Astrocyte (in vitro differentiated cells and primary cell): ENCODE data around the gene RABGAP1L. TPM values are rescaled to one million over a fixed set of nuclear protein-coding genes. Genes with fewer than 3 reads are reported as not detected.

Experiments used
- DNase-seq: peaks from one replicate; pipeline ENCODE4 v3.0.0-alpha.2; 2010; ENCODE audit warnings: low read depth
- FAIRE-seq: peaks from 2 replicates; lab custom pipeline; 2011; peaks lifted over from hg19 to GRCh38; lab: Jason Lieb, UNC
- H2AFZ ChIP-seq: 2 replicates; pipeline ENCODE4 v1.6.0; 2012; ENCODE audit warnings: low read depth, low read length, inconsistent platforms
- H3K27ac ChIP-seq: 2 replicates; pipeline ENCODE4 v1.5.1; 2011; ENCODE audit warnings: low read depth, low read length, inconsistent platforms
- H3K27me3 ChIP-seq: 2 replicates; pipeline ENCODE4 v1.6.0; 2011; ENCODE audit warnings: low read length, inconsistent platforms; ENCODE audit not compliant: insufficient read depth
- H3K36me3 ChIP-seq: 2 replicates; pipeline ENCODE4 v1.5.1; 2011; ENCODE audit warnings: low read length, inconsistent platforms; ENCODE audit not compliant: insufficient read depth
- H3K4me1 ChIP-seq: 2 replicates; pipeline ENCODE4 v1.5.1; 2011; ENCODE audit warnings: low read length, inconsistent platforms; ENCODE audit not compliant: insufficient read depth
- H3K4me2 ChIP-seq: 2 replicates; pipeline ENCODE4 v1.6.0; 2012; ENCODE audit warnings: low read length, inconsistent platforms
- H3K4me3 ChIP-seq: 2 replicates; pipeline ENCODE4 v1.5.1; 2011; ENCODE audit warnings: low read depth, mild to moderate bottlenecking, low read length, inconsistent platforms; ENCODE audit not compliant: insufficient read depth
- H3K79me2 ChIP-seq: 2 replicates; pipeline ENCODE4 v1.6.0; 2012; ENCODE audit warnings: mild to moderate bottlenecking, low read length, inconsistent platforms; ENCODE audit not compliant: insufficient read depth
- H3K9ac ChIP-seq: 2 replicates; pipeline ENCODE4 v1.6.0; 2012; ENCODE audit warnings: mild to moderate bottlenecking, low read length, inconsistent platforms
- H3K9me3 ChIP-seq: 2 replicates; pipeline ENCODE4 v1.5.1; 2012; ENCODE audit warnings: low read depth, mild to moderate bottlenecking, low read length, inconsistent platforms; ENCODE audit not compliant: insufficient read depth
- H4K20me1 ChIP-seq: 2 replicates; pipeline ENCODE4 v1.6.0; 2012; ENCODE audit warnings: low read length, inconsistent platforms; ENCODE audit not compliant: insufficient read depth
- H3K27ac Mint-ChIP-seq: one replicate; pipeline ENCODE4 v1.8.0; 2021; ENCODE audit warnings: mild to moderate bottlenecking, mixed read lengths; ENCODE audit not compliant: unreplicated experiment
- H3K27me3 Mint-ChIP-seq: one replicate; pipeline ENCODE4 v1.8.0; 2021; ENCODE audit warnings: low read depth, mixed read lengths; ENCODE audit not compliant: unreplicated experiment
- H3K36me3 Mint-ChIP-seq: one replicate; pipeline ENCODE4 v1.8.0; 2021; ENCODE audit warnings: low read depth, mixed read lengths; ENCODE audit not compliant: unreplicated experiment
- H3K4me1 Mint-ChIP-seq: one replicate; pipeline ENCODE4 v1.8.0; 2021; ENCODE audit warnings: low read depth, mixed read lengths; ENCODE audit not compliant: unreplicated experiment
- H3K4me3 Mint-ChIP-seq: one replicate; pipeline ENCODE4 v1.8.0; 2021; ENCODE audit warnings: mild to moderate bottlenecking, moderate library complexity, mixed read lengths; ENCODE audit not compliant: unreplicated experiment
- H3K9me3 Mint-ChIP-seq: one replicate; pipeline ENCODE4 v1.8.0; 2021; ENCODE audit warnings: mild to moderate bottlenecking, mixed read lengths; ENCODE audit not compliant: unreplicated experiment
- EZH2 ChIP-seq: IDR thresholded peaks from 2 replicates; pipeline ENCODE4 v1.6.1; 2012; ENCODE audit warnings: mild to moderate bottlenecking, low read length, inconsistent platforms; ENCODE audit not compliant: insufficient read depth
- total RNA-seq: library from RNA; stranded (reverse); gene quantifications from 2 replicates; pipeline ENCODE4 v1.2.1, GENCODE V29; 2021
- TF ChIP-seq, protein P1 (sequence below): IDR thresholded peaks from 2 replicates; pipeline ENCODE4 v1.5.1; 2011; ENCODE audit warnings: low read depth, mild to moderate bottlenecking, inconsistent platforms, low read length, moderate library complexity; ENCODE audit not compliant: insufficient read depth

The RABGAP1L gene
- total RNA-seq, 1 donor from 2014 or later, result 40.2 TPM

DNA sequence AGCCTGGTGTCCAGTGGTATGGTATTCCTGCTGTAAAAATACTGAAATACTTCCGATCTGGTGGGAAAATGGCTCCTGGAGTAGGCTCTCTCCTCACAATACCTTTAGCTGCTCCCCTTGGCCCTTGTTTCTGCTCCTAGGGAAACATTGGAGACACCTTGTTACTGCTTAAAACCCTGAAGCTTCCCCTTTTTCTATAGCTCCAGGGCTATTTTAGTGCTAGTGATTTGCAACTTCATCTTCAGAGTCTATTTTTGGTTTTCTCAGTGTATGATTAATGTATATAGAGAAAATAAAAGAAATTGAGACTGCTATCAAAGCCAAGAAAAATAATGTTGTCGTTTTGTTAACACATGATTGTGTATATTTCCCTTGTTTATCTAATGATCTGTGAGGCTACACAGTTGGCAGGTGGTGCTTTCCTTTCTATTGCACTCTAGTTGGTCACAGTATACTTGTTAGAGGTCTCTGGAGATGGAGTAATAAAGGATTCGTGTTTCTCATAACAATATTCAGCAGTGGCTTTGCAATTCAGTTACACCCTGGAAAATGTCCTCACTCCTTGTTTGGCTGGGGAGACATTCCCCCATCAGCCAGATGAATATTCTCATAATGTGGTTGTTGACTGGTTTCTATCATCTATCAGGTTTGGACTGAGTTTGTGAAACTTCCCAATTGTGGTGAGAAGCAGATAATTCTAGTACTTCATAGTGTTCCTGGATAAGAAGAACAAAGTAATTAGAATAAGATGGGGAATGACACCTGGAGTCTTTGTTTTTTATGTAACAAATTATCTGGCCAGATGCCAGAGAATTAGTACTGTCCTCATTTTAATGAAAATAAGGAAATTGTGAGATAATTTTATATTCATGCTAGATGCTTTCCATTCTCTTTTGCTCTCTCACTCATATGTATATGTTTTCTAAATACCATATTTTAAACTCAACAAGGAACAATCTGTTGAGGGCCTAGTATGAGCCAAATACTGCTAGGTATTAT lies 795.6 kb downstream of the RABGAP1L start:
- no peak overlapping the region for H3K4me3 ChIP-seq
- no peak for TF ChIP-seq EZH2
- TF ChIP-seq, protein P1, sequence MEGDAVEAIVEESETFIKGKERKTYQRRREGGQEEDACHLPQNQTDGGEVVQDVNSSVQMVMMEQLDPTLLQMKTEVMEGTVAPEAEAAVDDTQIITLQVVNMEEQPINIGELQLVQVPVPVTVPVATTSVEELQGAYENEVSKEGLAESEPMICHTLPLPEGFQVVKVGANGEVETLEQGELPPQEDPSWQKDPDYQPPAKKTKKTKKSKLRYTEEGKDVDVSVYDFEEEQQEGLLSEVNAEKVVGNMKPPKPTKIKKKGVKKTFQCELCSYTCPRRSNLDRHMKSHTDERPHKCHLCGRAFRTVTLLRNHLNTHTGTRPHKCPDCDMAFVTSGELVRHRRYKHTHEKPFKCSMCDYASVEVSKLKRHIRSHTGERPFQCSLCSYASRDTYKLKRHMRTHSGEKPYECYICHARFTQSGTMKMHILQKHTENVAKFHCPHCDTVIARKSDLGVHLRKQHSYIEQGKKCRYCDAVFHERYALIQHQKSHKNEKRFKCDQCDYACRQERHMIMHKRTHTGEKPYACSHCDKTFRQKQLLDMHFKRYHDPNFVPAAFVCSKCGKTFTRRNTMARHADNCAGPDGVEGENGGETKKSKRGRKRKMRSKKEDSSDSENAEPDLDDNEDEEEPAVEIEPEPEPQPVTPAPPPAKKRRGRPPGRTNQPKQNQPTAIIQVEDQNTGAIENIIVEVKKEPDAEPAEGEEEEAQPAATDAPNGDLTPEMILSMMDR, result no peak
- Mint-ChIP-seq H3K9me3 (no peaks in the 10 kb centered on the region), H3K4me3 (no peak overlapping the region), H3K27ac (no peak overlapping the region), H3K27me3 (no peaks in the 10 kb centered on the region), H3K36me3 (no peaks in the 10 kb centered on the region), H3K4me1 (no peaks in the 10 kb centered on the region)
- no peak overlapping the region for H3K27ac ChIP-seq
- no peak overlapping the region for H2AFZ ChIP-seq
- H3K36me3 ChIP-seq, result no peaks in the 10 kb centered on the region
- H3K4me2 ChIP-seq, result no peak overlapping the region
- no peaks in the 10 kb centered on the region for H3K9me3 ChIP-seq
- FAIRE-seq, result no peak
- no peak overlapping the region for H3K9ac ChIP-seq
- no peaks in the 10 kb centered on the region for H3K79me2 ChIP-seq
- no peak for DNase-seq
- H3K4me1 ChIP-seq, result no peaks in the 10 kb centered on the region
- H4K20me1 ChIP-seq, result no peaks in the 10 kb centered on the region
- peaks cover 6% of the 10 kb centered on the region for H3K27me3 ChIP-seq

DNA sequence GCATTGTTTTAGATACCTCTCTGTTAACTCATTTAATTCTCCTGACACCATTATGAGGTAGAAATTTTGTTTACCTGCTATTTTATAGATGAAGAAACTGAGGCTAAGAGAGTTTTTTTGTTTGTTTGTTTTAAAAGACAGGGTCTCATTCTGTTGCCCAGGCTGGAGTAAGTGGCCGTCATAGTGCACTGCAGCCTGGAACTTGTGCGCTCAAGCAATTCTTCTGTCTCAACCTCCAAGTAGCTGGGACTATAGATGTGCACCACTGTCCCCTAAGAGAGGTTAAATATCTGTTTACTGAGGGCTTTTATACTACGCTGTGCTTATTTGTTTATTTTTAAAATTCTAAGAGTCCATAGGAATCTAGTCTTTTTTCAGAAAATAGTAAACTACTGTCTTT lies 796.8 kb downstream of the RABGAP1L start:
- H4K20me1 ChIP-seq, result no peaks in the 10 kb centered on the region
- no peaks in the 10 kb centered on the region for H3K79me2 ChIP-seq
- no peak overlapping the region for H2AFZ ChIP-seq
- no peak overlapping the region for H3K27ac Mint-ChIP-seq
- H3K4me3 ChIP-seq, result no peak overlapping the region
- no peaks in the 10 kb centered on the region for H3K9me3 ChIP-seq
- no peaks in the 10 kb centered on the region for H3K4me1 ChIP-seq
- H3K27me3 Mint-ChIP-seq, result no peaks in the 10 kb centered on the region
- H3K9ac ChIP-seq, result no peak overlapping the region
- H3K36me3 Mint-ChIP-seq, result no peaks in the 10 kb centered on the region
- H3K4me1 Mint-ChIP-seq, result no peaks in the 10 kb centered on the region
- no peaks in the 10 kb centered on the region for H3K36me3 ChIP-seq
- no peak for FAIRE-seq
- H3K27me3 ChIP-seq, result peaks cover 6% of the 10 kb centered on the region
- TF ChIP-seq, protein P1, result no peak
- H3K27ac ChIP-seq, result no peak overlapping the region
- H3K9me3 Mint-ChIP-seq, result no peaks in the 10 kb centered on the region
- no peak overlapping the region for H3K4me2 ChIP-seq
- H3K4me3 Mint-ChIP-seq, result no peak overlapping the region
- no peak for DNase-seq

DNA sequence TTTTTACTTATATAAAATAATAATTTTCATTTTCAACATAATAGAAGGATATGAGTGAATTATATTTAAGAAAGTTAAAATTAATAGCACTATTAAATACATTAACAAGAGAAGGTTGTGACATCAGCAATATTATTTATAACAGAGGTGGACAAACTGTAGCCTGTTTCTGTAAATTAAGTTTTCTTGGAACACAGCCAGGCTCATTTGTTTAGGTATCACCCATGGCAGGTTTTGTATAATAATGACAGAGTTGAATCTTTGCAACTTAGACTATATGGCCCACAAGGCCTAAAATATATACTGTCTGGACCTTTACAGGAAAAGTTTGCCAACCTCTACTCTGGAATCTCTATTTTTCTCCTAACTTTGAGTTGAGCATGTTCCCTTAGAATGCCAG lies 797.7 kb downstream of the RABGAP1L start:
- Histone ChIP-seq H3K9ac (no peak overlapping the region), H3K36me3 (no peaks in the 10 kb centered on the region), H3K27ac (no peak overlapping the region), H2AFZ (no peak overlapping the region), H3K4me3 (no peak overlapping the region), H4K20me1 (no peaks in the 10 kb centered on the region), H3K4me2 (no peak overlapping the region), H3K79me2 (no peaks in the 10 kb centered on the region), H3K27me3 (peaks cover 6% of the 10 kb centered on the region), H3K4me1 (no peaks in the 10 kb centered on the region), H3K9me3 (no peaks in the 10 kb centered on the region)
- TF ChIP-seq, protein P1, result no peak
- TF ChIP-seq EZH2, result no peak
- Mint-ChIP-seq H3K27me3 (no peaks in the 10 kb centered on the region), H3K27ac (no peak overlapping the region), H3K36me3 (no peaks in the 10 kb centered on the region), H3K9me3 (no peaks in the 10 kb centered on the region), H3K4me3 (no peak overlapping the region), H3K4me1 (no peaks in the 10 kb centered on the region)
- FAIRE-seq (no peak), DNase-seq (no peak)
